ENCODE results near the gene MS4A2.
"Not testable (repeated sequence)": the region's sequence is repeated elsewhere in the genome, so short reads cannot be mapped to it uniquely, and the experiment has no call there.

The MS4A2 gene

DNA sequence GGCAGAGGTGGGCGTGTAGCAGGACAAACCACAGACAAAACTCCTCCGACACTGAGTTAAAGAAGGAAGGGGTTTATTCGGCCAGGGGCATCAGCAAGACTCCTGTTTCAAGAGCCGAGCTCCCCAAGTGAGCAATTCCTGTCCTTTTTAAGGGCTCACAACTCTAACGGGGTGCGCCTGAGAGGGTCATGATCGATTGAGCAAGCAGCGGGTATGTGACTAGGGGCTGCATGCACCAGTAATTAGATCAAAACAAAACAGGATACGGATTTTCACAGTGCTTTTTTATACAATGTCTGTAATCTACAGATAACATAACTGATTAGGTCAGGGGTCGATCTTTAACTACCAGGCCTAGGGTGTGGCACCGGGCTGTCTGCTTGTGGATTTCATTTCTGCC, 12.9 kb downstream of the MS4A2 start:
- DNase-seq (ENCODE audit: low read depth in 2 of 2), result not testable (repeated sequence)

DNA sequence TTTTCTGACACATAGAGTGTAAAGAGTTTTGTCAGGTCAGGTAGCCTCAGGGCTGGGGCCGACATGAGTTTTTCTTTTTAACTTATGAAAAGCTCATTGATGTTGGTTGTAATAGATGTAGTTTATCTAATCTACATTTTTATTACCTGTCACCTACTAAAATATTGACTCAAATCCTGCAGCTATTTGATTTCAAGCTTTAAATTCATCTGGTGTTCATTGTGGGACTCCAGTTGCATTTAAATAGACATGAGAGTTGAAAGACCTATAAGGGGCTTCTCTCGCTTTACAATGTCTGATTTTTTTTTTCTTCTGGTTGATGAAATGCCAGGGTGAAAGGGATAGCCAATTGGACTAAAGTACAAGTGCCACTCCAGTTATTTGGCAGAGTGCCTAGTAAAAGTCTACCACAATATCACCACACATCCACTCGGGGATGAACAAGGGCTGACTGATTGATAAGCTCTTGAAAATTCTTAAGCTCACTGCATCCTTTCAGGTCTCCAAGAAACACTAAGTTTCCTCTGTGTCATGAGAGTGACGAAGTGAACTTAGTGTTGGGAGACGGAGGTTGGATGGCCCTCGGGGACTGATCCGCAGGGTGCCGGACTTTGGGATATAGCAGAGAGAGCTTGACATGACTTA, 16.1 kb downstream of the MS4A2 start:
- not testable (repeated sequence) for DNase-seq (ENCODE audit: low read depth in 2 of 2)

DNA sequence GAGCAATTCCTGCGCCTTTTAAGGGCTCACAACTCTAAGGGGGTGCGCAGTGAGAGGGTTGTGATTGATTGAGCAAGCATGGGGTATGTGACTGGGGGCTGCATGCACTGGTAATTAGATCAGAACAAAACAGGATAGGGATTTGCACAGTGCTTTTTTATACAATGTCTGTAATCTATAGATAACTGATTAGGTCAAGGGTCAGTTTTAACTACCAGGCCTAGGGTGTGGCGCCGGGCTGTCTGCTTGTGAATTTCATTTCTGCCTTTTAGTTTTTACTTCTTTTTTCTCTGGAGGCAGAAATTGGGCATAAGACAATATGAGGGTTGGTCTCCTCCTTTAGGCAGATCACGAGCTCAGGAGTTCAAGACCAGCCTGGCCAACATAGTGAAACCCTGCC, 20.2 kb downstream of the MS4A2 start:
- not testable (repeated sequence) for DNase-seq (ENCODE audit: low read depth in 2 of 2)

DNA sequence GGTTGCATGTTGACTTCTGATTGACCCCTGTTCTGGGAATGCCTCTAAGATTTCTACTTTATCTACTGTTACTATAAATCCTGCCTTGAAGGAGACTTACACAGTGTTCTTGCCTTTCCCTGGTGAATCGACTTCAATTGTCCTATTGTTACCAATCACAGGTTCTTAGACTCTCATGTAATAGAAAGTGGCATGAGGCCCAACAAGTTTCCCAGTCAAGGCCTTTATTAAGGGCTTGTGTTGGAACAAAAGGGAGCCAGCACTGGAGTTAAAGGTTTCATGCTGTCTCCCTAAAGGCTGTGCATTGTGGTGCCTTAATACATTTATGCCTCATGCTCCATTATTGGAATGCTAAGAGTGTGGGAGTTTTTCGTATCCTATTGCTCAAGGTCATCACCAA, 23.3 kb downstream of the MS4A2 start:
- DNase-seq (ENCODE audit: low read depth in 2 of 2), result no peak

DNA sequence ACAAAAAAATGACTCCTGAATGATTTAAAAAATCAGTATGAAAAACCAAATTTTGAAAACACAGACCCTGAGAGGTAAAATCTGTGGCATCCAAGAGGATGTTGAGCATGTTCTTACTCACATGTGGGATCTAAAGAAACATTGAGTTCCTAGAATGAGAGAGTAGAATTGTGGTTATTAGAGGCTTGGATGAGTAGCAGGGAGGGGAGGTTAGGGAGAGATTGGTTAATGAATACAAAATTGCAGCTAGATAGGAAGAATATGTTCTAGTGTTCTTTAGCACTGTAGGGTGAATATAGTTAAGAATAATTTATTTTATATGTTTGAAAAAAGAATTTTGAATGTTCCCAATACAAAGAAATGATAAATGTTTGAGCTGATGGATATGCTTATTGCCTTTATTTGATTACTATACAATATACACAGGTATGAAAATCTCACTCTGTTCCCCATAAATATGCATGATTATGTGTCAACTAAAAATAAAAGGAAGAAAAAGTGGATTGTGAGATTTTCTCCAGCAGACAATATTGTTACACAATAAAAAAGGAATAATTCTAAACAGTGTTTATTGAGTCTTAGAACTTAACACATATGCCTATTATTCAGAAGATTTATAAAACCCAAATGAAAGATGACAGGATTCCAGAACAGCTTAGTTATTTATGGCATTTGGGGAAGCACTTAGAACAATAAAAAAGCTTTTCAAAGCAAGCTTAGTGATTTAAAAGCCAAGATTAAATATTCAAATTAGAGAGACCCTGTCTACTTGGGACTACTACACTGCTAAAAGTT, 28.7 kb downstream of the MS4A2 start:
- DNase-seq (ENCODE audit: low read depth in 2 of 2), result no peak

DNA sequence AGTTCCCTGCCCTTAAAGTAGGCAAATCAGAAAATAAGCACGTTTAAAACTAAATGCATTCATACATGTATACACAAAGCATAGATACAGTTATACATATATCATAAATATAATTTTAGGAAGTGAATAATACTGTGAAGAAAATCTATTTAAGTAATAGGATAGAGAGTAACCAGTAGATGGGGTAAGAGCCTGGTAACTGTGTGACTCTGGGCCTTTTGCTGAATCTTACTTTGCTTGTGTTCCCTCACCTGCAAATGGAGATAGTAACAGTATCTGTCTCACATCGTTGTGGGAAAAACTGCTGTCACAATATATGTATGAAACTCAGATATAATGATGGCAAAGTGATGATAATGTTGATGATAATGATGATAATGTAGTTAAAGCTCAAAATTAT, 29.9 kb downstream of the MS4A2 start:
- DNase-seq (ENCODE audit: low read depth in 2 of 2), result no peak

DNA sequence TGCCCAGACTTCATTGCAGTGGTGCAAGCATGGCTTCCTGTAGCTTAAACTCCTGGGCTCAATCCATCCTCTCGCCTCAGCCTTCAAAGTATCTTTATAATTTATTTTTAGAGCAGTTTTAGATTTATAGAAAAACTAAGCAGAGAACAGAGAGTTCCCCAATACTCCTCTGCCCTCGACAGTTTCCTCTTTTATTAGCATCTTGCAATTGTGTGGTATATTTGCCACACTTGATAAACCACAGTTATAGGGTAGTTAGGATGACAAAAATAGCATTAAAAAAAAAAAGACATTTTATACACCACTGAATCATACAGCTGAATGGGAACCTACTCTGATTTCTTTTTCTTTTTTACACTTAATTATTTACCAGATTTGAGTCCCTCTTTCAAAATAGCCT, 31.2 kb downstream of the MS4A2 start:
- DNase-seq (ENCODE audit: low read depth in 2 of 2), result no peak

DNA sequence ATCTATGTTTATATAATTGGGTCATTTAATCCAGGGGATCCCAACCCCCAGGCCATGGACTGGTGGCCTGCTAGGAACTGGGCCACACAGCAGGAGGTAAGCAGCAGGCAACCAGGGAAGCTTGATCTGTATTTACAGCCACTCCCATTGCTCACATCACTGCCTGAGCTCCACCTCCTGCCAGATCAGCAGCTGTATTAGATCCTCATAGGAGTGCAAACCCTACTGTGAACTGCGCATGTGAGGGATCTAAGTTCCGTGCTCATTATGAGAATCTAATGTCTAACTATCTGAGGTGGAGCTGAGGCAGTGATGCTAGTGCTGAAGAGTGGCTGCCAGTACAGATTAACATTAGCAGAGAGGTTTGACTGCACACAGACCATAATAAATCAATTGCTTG, 32.8 kb downstream of the MS4A2 start:
- DNase-seq (ENCODE audit: low read depth in 2 of 2), result no peak

DNA sequence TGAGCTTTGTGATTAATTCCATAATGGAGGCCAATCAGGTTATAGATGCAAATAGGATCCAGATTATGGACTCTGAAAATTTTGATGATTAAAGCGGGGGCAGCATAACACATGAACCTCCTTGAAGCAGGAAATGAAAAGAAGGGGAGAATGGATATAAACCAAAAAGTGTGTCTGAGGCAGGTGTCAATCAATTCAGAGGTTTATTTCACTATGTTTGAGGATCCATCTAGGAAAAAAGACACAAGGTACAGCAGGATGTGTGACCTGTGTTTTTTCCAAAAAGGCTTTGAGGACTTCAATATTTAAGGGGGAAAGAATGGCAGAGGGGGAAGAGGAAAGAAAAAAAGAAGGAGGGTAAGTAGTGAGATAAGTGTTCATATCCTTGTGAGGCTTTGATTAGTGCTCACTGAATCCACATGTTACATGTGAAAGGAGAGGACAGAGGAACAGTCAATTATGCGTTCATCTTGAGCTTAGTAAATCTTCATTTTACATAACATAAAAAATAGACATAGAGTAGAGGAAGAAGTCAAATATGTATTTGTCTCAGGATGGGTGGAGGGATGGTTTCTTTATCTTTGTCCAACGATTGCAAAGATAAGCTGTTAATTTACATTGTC, 34.1 kb downstream of the MS4A2 start:
- DNase-seq (ENCODE audit: low read depth in 2 of 2), result no peak

DNA sequence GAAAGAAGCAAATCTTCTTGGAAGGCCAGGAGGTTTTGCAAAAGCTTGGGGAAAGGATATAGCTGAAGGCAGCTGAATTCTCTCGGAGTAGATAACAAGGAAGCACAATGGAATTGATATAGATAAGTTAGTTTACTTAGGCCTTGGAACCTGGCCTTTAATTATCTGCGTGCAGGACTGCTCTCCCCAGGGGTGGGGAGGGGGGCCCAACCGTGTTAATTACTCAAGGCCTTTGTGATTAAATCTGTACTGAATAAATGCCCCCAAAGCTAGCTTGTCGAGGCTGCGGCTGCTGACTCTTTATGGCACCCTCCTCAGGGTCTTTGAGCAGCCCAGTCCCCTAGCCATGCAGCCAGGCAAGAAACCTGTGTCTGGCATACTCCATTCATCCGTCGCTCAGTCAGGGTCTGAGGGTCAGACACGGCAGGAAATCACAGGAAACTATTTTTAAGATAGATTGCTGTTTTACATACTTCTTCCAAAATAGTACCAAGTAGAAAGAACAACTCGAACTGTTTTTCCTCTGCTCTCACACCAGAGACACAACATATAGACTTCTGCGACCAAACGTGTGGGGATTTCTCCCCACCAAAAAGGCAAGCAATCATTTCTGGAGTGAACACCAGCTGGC, 36.5 kb downstream of the MS4A2 start:
- DNase-seq (ENCODE audit: low read depth in 2 of 2), result no peak

DNA sequence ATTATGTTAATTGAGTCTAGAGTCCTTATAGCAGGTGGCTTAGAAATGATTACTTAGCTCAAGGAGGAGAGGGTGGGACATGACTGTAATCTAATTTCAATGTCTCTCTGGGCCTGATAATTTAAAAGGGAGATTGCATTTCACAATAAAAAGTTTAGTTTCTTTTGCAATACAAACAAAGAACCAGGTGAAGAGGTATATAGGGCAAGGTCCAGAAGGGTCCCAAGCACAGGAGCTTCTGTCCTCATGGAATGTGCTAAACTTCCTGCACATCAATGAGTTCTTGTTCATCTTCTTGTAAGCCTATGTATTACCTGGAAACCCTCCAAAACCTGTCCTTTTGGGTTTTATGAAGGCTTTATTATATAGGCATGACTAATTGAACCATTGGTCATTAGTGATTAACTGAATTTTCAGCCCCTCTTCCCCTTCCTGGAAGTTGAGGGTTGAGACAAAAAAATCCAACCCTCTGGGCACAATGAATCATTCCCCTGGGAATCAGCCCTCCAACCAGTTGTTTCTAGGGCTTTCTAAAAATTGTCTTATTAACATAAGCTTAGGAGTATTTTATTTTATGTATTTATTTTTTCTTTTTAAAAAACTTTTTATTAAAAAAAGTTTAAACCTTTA, 37.6 kb downstream of the MS4A2 start:
- no peak for DNase-seq (ENCODE audit: low read depth in 2 of 2)

DNA sequence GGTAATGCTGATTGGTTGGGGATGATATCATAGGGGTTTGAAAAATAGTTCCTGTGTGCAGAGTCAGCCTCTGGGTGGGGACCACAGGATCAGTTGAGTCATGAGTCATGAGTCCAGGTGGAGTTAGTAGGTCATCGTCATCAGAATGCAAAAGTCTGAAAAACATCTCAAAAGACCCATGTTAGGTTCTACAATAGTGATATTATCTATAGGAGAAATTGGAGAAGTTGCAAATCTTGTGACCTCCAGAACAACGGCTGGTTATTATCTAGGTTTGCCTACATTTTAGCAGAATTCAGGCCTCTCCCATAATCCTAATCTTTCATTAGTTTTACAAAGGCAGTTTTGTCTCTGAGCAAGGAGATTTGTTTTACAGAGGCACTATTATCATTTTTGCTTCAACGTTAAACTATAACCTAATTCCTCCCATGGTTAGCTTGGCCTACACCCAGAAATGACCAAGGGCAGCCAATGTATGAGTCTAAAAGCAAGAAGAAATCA, 38.9 kb downstream of the MS4A2 start:
- no peak for DNase-seq (ENCODE audit: low read depth in 2 of 2)

DNA sequence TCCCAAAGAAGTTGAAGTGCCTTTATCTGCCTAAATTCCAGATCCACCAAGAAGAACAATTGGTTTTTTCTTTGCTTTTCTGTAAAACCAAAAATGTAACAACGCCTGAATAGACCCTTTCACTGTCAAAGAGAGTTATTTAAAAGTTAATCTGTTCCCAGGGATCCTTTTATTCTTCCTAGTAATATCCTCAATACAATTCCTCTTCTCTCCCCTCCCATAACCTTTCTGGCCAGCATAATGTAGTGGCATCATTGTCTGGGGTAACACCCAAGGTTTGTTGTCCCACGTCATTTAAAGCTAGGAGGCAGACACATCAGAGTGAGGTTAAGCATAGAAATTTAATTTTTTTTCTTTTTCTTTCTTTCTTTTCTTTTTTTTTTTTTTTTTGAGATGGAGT, 39.9 kb downstream of the MS4A2 start:
- no peak for DNase-seq (ENCODE audit: low read depth in 2 of 2)

DNA sequence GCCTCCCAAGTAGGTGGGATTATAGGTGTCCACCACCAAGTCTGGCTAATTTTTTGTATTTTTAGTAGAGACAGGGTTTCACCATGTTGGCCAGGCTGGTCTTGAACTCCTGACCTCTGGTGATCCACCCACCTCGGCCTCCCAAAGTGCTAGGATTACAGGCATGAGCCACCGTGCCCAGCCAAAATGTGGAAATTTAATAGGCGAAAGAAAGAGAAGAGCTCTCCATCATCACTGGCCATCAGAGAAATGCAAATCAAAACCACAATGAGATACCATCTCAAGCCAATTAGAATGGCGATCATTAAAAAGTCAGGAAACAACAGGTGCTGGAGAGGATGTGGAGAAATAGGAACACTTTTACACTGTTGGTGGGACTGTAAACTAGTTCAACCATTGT, 40.4 kb downstream of the MS4A2 start:
- not testable (repeated sequence) for DNase-seq (ENCODE audit: low read depth in 2 of 2)

DNA sequence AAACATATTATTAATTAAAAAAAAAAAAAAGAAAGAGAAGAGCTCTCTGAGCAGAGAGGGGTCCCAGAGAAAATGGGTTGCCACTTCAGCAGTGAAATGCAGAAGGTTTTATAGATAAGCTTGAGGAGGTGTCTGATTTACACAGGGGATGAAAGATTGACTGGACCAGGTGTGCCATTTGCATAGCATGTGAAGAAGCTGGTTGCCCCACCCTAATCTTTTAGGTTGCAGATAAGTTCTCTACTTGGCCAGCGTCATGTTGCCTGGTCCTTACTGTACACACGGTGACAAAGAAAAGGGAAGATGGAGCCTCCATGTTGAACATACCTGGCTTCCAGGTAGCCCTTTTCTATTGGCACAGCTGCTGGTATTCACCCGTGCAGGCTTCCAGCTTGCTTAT, 41.4 kb downstream of the MS4A2 start:
- DNase-seq (ENCODE audit: low read depth in 2 of 2), result no peak

DNA sequence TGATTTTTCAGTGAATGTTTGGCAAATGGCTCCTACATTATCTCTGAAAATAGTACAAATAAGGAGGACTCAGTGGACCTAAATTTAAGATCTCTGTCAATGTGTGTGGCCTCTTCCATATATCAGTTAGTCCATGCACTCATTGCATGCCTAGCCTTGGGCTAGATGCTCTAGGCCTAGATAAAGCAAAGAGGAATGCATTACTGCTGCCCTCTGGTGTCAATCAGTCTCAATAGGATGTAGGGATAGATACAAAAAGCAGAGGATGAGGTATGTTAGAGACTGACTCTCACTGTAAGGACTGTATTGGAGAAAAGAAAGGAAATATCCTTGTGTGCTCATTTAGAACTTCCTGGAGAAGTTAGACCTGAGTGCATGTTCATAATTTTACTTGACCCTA, 42.0 kb downstream of the MS4A2 start:
- no peak for DNase-seq (ENCODE audit: low read depth in 2 of 2)

DNA sequence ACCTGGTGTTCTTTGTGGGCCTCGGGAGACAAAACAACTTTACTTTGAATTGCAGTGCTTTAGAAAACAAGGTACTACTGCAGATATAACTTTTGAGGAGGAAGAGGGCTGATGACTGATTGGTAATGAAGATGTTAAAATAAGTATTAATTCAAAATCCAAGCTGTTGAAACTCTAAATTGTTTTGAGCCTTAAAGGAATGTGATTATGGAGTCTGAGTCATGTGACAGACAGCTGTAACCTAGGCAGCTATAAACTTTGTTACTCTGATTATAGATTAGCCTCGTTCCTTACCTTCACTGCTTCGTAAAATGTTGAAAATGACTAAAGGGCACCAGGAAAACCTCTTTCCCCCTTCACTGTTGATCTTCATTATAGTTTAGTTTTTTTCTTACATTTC, 43.4 kb downstream of the MS4A2 start:
- no peak for DNase-seq (ENCODE audit: low read depth in 2 of 2)

DNA sequence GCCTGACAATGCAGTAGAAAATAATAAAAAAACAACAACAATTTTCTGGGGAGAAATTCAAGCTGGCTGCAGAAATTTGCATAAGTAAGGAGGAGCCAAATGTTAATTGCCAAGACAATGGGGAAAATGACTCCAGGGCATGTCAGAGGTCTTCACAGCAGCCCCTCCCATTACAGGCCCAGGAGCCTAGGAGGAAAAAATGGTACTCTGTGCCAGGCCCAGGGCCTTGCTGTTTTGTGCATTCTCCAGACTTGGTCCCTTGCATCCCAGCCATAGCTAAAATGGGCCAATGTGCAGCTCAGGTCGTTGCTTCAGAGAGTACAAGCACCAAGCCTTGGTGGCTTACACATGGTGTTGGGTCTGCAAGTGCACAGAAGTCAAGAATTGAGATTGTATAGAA, 45.5 kb downstream of the MS4A2 start:
- DNase-seq (ENCODE audit: low read depth in 2 of 2), result no peak

DNA sequence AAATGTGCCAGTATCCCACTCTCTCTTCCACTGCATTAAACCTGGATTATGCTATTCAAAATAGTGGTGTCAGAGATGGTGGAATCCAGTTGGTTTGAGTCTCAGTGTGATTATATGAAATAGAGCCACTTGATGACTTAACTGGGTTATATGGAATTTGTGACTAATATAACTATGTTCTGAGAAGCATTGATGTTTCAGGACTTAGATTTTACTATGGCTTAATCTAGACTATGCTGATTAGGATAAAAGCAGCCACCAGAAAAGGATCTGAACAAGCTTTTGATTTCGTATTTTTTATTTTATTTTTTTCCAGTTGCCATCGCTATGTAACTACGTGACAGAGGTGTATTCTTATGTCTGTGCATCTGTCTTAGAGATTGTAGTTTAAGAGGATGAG, 55.3 kb downstream of the MS4A2 start:
- DNase-seq (ENCODE audit: low read depth in 2 of 2), result no peak

DNA sequence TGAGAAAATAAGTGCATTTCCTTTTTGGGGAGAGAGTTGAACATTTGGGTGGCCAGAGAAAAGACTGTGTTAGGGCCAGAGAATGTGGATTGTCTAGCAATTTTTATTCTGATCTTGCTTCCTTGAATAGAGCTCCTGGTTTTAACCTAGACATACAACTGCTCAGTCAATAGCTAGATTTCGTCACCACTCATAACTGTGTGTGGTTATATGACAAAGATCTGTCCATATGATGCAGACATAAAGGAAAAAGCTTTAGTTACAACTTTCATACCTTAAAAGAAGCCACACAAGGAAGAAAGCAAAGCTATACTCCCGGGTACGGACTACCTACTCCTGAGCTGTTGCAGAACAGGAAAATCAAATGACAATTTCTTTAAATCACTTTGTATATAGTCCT, 57.2 kb downstream of the MS4A2 start:
- no peak for DNase-seq (ENCODE audit: low read depth in 2 of 2)

All from stimulated activated CD4-positive, alpha-beta T cell treated with anti-CD3 and anti-CD28 coated beads, Interleukin-1b, Interleukin-23, amount 100 ng/mL, for 4 hours (primary cell).